Ascending aorta (tissue), 2 donors: Measurements from ENCODE around the gene GOLGA7B. TPM values are rescaled to one million over a fixed set of nuclear protein-coding genes. Genes with fewer than 3 reads are reported as not detected.

Experiments used
- DNase-seq, 2 donors: peaks; one replicate each; pipeline ENCODE4 v3.0.0-alpha.2; 2019; ENCODE audit warnings: low spot score in 2 of 2
- H3K27ac ChIP-seq, 2 donors: fragments of 200-600 bp; sonication (generic); one replicate each; pipeline ENCODE4 v1.5.1; 2016 to 2017; ENCODE audit warnings: mild to moderate bottlenecking in 1 of 2
- H3K27me3 ChIP-seq: fragments of 200-600 bp; sonication (generic); one replicate; pipeline ENCODE4 v1.5.1; 2017
- H3K36me3 ChIP-seq, 2 donors: fragments of 200-600 bp; sonication (generic); one replicate each; pipeline ENCODE4 v1.5.1; 2016
- H3K4me1 ChIP-seq, 2 donors: fragments of 200-600 bp; sonication (generic); one replicate each; pipeline ENCODE4 v1.5.1; 2016 to 2017; ENCODE audit warnings: mild to moderate bottlenecking in 1 of 2
- H3K4me3 ChIP-seq, 2 donors: fragments of 200-600 bp; sonication (generic); one replicate each; pipeline ENCODE4 v1.5.1; 2016 to 2017; ENCODE audit warnings: mild to moderate bottlenecking in 1 of 2
- H3K9me3 ChIP-seq, 2 donors: fragments of 200-600 bp; sonication (generic); one replicate each; pipeline ENCODE4 v1.5.1; 2016
- CTCF ChIP-seq, 3 experiments: fragments of 200-600 bp in 2 of 3; fragments of 450-650 bp in 1 of 3; sonication (generic) in 2 of 3; IDR thresholded peaks; one replicate each; pipeline ENCODE4 v1.5.1; 2016 to 2019; ENCODE audit warnings: antibody characterized with exemption in 3 of 3, mild to moderate bottlenecking in 1 of 3, moderate library complexity in 1 of 3
- intact Hi-C: fragments of 100-400 bp; cut with DNase I; formaldehyde crosslinking; loops from one replicate; pipeline ENCODE4 v1.15.1; 2023
- total RNA-seq: library from RNA; depleted of rRNA; stranded (reverse); fragments of >200 nt; gene quantifications from one replicate; pipeline ENCODE4 v1.1.0, GENCODE V29; 2016

The GOLGA7B gene
- total RNA-seq, 1 donor from 2014 or later, result 0.11 TPM

GRCh38 chr10:97876402-97876801 is 26.8 kb downstream of the GOLGA7B start:
- intact Hi-C loops, result no loop called here
- Histone ChIP-seq H3K27me3 (no peaks in the 10 kb centered on the region), H3K4me1 (no peaks in the 10 kb centered on the region), H3K27ac (no peak overlapping the region), H3K4me3 (no peak overlapping the region), H3K36me3 (no peaks in the 10 kb centered on the region), H3K9me3 (no peaks in the 10 kb centered on the region)
- TF ChIP-seq CTCF (IDR thresholded peaks at IDR 0.05), result no peak
- no peak for DNase-seq

GRCh38 chr10:97879241-97879640 is 29.6 kb downstream of the GOLGA7B start:
- H3K36me3 ChIP-seq, result no peaks in the 10 kb centered on the region
- peaks cover 4 to 6% of the 10 kb centered on the region in 2 donors for H3K4me1 ChIP-seq
- no peaks in the 10 kb centered on the region for H3K27me3 ChIP-seq
- no peak overlapping the region for H3K27ac ChIP-seq
- TF ChIP-seq CTCF (IDR thresholded peaks at IDR 0.05), result no peak
- intact Hi-C loops, result no loop called here
- no peak overlapping the region for H3K4me3 ChIP-seq
- no peaks in the 10 kb centered on the region for H3K9me3 ChIP-seq
- no peak for DNase-seq

- H3K36me3 ChIP-seq, result no peaks in the 10 kb centered on the region
- intact Hi-C loops, result no loop called here
- no peak overlapping the region for H3K27ac ChIP-seq
- DNase-seq, result no peak
- no peak for TF ChIP-seq CTCF (IDR thresholded peaks at IDR 0.05)
- H3K4me3 ChIP-seq, result no peak overlapping the region
- peaks cover 4 to 6% of the 10 kb centered on the region in 2 donors for H3K4me1 ChIP-seq
- no peaks in the 10 kb centered on the region for H3K9me3 ChIP-seq
- H3K27me3 ChIP-seq, result no peaks in the 10 kb centered on the region
Measured at GRCh38 chr10:97880109-97880508, 30.5 kb downstream of the GOLGA7B start.

GRCh38 chr10:97882142-97883091 is 32.8 kb downstream of the GOLGA7B start:
- intact Hi-C loops, result no loop called here
- peaks cover 4 to 6% of the 10 kb centered on the region in 2 donors for H3K4me1 ChIP-seq
- peak; percentile 47 to 90 for DNase-seq
- TF ChIP-seq CTCF (IDR thresholded peaks at IDR 0.05), result no peak
- H3K27ac ChIP-seq, result peak overlapping the region in 1 of 2 donors; percentile 8
- no peaks in the 10 kb centered on the region for H3K36me3 ChIP-seq
- H3K27me3 ChIP-seq, result no peaks in the 10 kb centered on the region
- no peaks in the 10 kb centered on the region for H3K9me3 ChIP-seq
- H3K4me3 ChIP-seq, result no peak overlapping the region

- DNase-seq, result no peak
- Histone ChIP-seq H3K27ac (no peak overlapping the region), H3K27me3 (no peaks in the 10 kb centered on the region), H3K36me3 (no peaks in the 10 kb centered on the region), H3K9me3 (no peaks in the 10 kb centered on the region), H3K4me3 (no peak overlapping the region), H3K4me1 (peaks cover 4 to 6% of the 10 kb centered on the region in 2 donors)
- TF ChIP-seq CTCF (IDR thresholded peaks at IDR 0.05), result no peak
- intact Hi-C loops, result no loop called here
Measured at GRCh38 chr10:97883092-97883485, 33.4 kb downstream of the GOLGA7B start.
